Measurements from ENCODE around the gene CDK16.
"Not testable (repeated sequence)": the region's sequence is repeated elsewhere in the genome, so short reads cannot be mapped to it uniquely, and the experiment has no call there.

Gene CDK16

GRCh38 chrX:47243351-47243750 lies 24.9 kb downstream of the CDK16 start:
- no peak overlapping the region for H3K27ac ChIP-seq (ENCODE audit: low read length)
- peaks cover 44 to 69% of the 10 kb centered on the region in 2 donors for H3K36me3 ChIP-seq (ENCODE audit: control insufficient read depth in 1 of 2, insufficient read depth in 2 of 2, low read length in 2 of 2)
- no peaks in the 10 kb centered on the region for H3K9me3 ChIP-seq (ENCODE audit: control insufficient read depth in 1 of 2, low read length in 2 of 2)
- no peaks in the 10 kb centered on the region for H3K27me3 ChIP-seq (ENCODE audit: low read depth, low read length)
- no peaks in the 10 kb centered on the region for H3K4me1 ChIP-seq (ENCODE audit: control insufficient read depth in 1 of 2, insufficient read depth in 2 of 2, low read length in 2 of 2)
- no peak overlapping the region for H3K4me3 ChIP-seq (ENCODE audit: low read depth in 1 of 2, low read length in 2 of 2)

GRCh38 chrX:47244676-47245075 lies 26.2 kb downstream of the CDK16 start:
- Histone ChIP-seq H3K4me1 (ENCODE audit: control insufficient read depth in 1 of 2, insufficient read depth in 2 of 2, low read length in 2 of 2) (no peaks in the 10 kb centered on the region), H3K27ac (ENCODE audit: low read length) (no peak overlapping the region), H3K9me3 (ENCODE audit: control insufficient read depth in 1 of 2, low read length in 2 of 2) (no peaks in the 10 kb centered on the region), H3K27me3 (ENCODE audit: low read depth, low read length) (no peaks in the 10 kb centered on the region), H3K36me3 (ENCODE audit: control insufficient read depth in 1 of 2, insufficient read depth in 2 of 2, low read length in 2 of 2) (peaks cover 42 to 68% of the 10 kb centered on the region in 2 donors), H3K4me3 (ENCODE audit: low read depth in 1 of 2, low read length in 2 of 2) (no peak overlapping the region)

DNA sequence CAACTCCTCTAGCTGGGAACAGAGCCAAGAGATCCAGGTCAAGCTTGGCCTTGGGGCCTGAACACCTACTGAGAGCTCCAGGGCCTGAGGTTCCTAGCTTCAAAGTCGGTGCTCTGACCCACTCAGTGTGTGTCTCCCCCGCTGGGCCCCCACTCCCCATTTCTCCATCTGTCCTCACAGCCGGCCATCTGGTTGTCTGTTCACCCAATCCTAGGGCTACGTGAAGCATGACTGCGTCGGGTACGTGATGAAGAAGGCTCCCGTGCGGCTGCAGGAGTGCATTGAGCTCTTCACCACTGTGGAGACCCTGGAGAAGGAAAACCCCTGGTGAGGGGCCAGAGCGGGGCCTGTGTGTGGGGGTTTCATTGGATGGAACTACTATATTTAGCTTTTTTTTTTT lies 26.7 kb downstream of the CDK16 start:
- H3K27ac ChIP-seq (ENCODE audit: low read length) = no peak overlapping the region
- no peaks in the 10 kb centered on the region for H3K4me1 ChIP-seq (ENCODE audit: control insufficient read depth in 1 of 2, insufficient read depth in 2 of 2, low read length in 2 of 2)
- no peaks in the 10 kb centered on the region for H3K9me3 ChIP-seq (ENCODE audit: control insufficient read depth in 1 of 2, low read length in 2 of 2)
- H3K4me3 ChIP-seq (ENCODE audit: low read depth in 1 of 2, low read length in 2 of 2) = no peak overlapping the region
- H3K36me3 ChIP-seq (ENCODE audit: control insufficient read depth in 1 of 2, insufficient read depth in 2 of 2, low read length in 2 of 2) = peaks cover 37 to 63% of the 10 kb centered on the region in 2 donors
- H3K27me3 ChIP-seq (ENCODE audit: low read depth, low read length) = no peaks in the 10 kb centered on the region

GRCh38 chrX:47247206-47247998 lies 28.9 kb downstream of the CDK16 start:
- Histone ChIP-seq H3K4me1 (ENCODE audit: control insufficient read depth in 1 of 2, insufficient read depth in 2 of 2, low read length in 2 of 2) (no peaks in the 10 kb centered on the region), H3K27ac (ENCODE audit: low read length) (no peak overlapping the region), H3K9me3 (ENCODE audit: control insufficient read depth in 1 of 2, low read length in 2 of 2) (no peaks in the 10 kb centered on the region), H3K27me3 (ENCODE audit: low read depth, low read length) (no peaks in the 10 kb centered on the region), H3K4me3 (ENCODE audit: low read depth in 1 of 2, low read length in 2 of 2) (no peak overlapping the region), H3K36me3 (ENCODE audit: control insufficient read depth in 1 of 2, insufficient read depth in 2 of 2, low read length in 2 of 2) (peaks cover 18 to 42% of the 10 kb centered on the region in 2 donors)

GRCh38 chrX:47247999-47248320 lies 29.5 kb downstream of the CDK16 start:
- H3K4me1 ChIP-seq (ENCODE audit: control insufficient read depth in 1 of 2, insufficient read depth in 2 of 2, low read length in 2 of 2) = no peaks in the 10 kb centered on the region
- no peaks in the 10 kb centered on the region for H3K9me3 ChIP-seq (ENCODE audit: control insufficient read depth in 1 of 2, low read length in 2 of 2)
- H3K27ac ChIP-seq (ENCODE audit: low read length) = no peak overlapping the region
- H3K27me3 ChIP-seq (ENCODE audit: low read depth, low read length) = no peaks in the 10 kb centered on the region
- no peak overlapping the region for H3K4me3 ChIP-seq (ENCODE audit: low read depth in 1 of 2, low read length in 2 of 2)
- H3K36me3 ChIP-seq (ENCODE audit: control insufficient read depth in 1 of 2, insufficient read depth in 2 of 2, low read length in 2 of 2) = peaks cover 17 to 39% of the 10 kb centered on the region in 2 donors

DNA sequence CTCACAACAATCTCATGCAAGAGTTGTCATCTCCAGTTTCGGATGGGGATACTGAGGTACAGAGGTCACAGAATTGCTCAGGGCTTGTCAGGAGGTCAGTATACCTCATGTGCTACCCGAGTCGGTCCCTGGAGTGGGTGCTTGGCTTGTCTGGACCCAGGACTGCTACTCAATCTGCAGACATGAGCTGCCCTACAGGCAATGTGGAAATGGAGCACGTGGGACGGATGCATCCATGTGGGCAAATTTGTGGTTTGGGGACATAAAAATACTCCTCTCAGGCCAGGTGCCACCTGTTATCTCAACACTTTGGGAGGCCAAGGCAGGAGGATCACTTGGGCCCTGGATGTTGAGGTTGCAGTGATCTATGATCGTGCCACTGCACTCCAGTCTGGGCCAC lies 30.1 kb downstream of the CDK16 start:
- no peaks in the 10 kb centered on the region for H3K4me1 ChIP-seq (ENCODE audit: control insufficient read depth in 1 of 2, insufficient read depth in 2 of 2, low read length in 2 of 2)
- H3K4me3 ChIP-seq (ENCODE audit: low read depth in 1 of 2, low read length in 2 of 2) = no peak overlapping the region

DNA sequence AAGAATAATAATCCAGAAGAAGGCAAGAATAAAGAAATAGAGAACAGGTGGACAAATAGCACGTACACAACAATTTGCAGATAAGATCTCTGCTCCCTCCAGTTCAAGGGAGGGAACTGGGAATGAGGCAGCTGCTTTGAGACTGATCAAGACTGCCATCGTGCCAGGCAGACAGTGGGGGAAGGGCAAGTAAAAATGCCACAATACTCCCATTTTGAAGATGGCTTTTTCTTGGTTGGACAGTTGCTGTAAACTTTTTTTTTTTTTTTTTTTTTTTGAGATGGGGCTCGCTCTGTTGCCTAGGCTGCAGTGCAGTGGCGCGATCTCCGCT lies 31.5 kb downstream of the CDK16 start:
- H3K4me3 ChIP-seq (ENCODE audit: low read depth in 1 of 2, low read length in 2 of 2) = no peak overlapping the region
- no peaks in the 10 kb centered on the region for H3K9me3 ChIP-seq (ENCODE audit: control insufficient read depth in 1 of 2, low read length in 2 of 2)
- no peak overlapping the region for H3K27ac ChIP-seq (ENCODE audit: low read length)
- H3K4me1 ChIP-seq (ENCODE audit: control insufficient read depth in 1 of 2, insufficient read depth in 2 of 2, low read length in 2 of 2) = no peaks in the 10 kb centered on the region
- H3K36me3 ChIP-seq (ENCODE audit: control insufficient read depth in 1 of 2, insufficient read depth in 2 of 2, low read length in 2 of 2) = peaks cover 11 to 22% of the 10 kb centered on the region in 2 donors
- H3K27me3 ChIP-seq (ENCODE audit: low read depth, low read length) = no peaks in the 10 kb centered on the region

More for the DNA sequence above, 30.1 kb downstream of the CDK16 start:
- Histone ChIP-seq H3K27me3 (ENCODE audit: low read depth, low read length) (no peaks in the 10 kb centered on the region), H3K36me3 (ENCODE audit: control insufficient read depth in 1 of 2, insufficient read depth in 2 of 2, low read length in 2 of 2) (peaks cover 17 to 36% of the 10 kb centered on the region in 2 donors), H3K27ac (ENCODE audit: low read length) (no peak overlapping the region), H3K9me3 (ENCODE audit: control insufficient read depth in 1 of 2, low read length in 2 of 2) (no peaks in the 10 kb centered on the region)

GRCh38 chrX:47257620-47258019 lies 39.1 kb downstream of the CDK16 start:
- not testable (repeated sequence) for H3K4me3 ChIP-seq (ENCODE audit: low read depth in 1 of 2, low read length in 2 of 2); H3K9me3 ChIP-seq (ENCODE audit: control insufficient read depth in 1 of 2, low read length in 2 of 2); H3K27ac ChIP-seq (ENCODE audit: low read length); H3K4me1 ChIP-seq (ENCODE audit: control insufficient read depth in 1 of 2, insufficient read depth in 2 of 2, low read length in 2 of 2); H3K36me3 ChIP-seq (ENCODE audit: control insufficient read depth in 1 of 2, insufficient read depth in 2 of 2, low read length in 2 of 2); H3K27me3 ChIP-seq (ENCODE audit: low read depth, low read length)

DNA sequence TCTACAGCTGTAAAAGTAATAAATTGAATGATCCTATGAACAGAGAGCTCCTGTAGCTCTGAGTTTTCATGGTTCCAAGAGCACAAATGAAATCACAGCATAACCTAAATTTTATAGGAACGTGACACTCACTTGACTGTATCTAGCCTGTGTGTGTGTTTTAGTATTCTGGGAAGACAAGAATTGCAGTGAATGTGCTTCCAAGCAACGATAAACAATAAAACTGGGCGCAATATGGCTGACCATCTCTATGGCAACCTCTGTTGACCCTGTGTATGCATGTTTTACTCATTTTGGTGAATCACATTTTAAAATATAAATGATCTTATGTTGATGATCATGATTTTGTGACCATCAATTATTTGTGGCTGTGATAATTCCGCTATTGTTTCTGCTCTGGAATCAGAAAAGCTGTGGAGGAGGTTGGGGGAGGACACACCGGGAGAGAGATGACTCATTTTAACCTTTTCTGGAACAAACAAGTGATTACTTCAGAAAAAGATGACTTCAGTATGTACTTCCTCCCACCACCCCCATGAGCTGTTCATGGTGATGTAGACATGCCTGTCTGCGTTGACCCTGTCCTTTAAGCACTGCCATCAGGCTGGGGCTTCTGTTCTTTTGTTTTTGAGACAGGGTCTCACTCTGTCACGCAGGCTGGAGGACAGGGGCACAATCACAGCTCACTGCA lies 46.1 kb downstream of the CDK16 start:
- Histone ChIP-seq H3K27me3 (ENCODE audit: low read depth, low read length) (no peaks in the 10 kb centered on the region), H3K9me3 (ENCODE audit: control insufficient read depth in 1 of 2, low read length in 2 of 2) (no peaks in the 10 kb centered on the region), H3K4me3 (ENCODE audit: low read depth in 1 of 2, low read length in 2 of 2) (no peak overlapping the region), H3K36me3 (ENCODE audit: control insufficient read depth in 1 of 2, insufficient read depth in 2 of 2, low read length in 2 of 2) (no peaks in the 10 kb centered on the region), H3K4me1 (ENCODE audit: control insufficient read depth in 1 of 2, insufficient read depth in 2 of 2, low read length in 2 of 2) (no peaks in the 10 kb centered on the region), H3K27ac (ENCODE audit: low read length) (no peak overlapping the region)

DNA sequence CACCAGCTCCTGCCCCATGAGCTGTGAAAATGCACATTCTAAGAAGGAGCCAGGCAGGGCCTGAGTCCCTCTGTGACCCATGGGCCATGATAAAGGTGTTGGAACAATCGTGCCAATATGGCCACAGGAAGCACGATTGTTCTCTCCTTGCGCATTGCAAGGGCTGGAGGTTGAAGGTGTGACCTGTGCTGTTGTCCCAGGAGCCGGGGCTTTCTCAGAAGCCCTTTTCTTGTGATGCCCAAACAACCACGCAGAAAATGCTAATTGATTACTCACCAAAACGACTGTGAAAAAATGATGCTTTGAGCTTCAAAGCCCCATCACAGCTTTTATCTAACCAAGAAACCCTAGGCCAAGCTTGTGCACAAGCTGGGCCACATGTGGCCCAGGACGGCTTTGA lies 48.2 kb downstream of the CDK16 start:
- Histone ChIP-seq H3K9me3 (ENCODE audit: control insufficient read depth in 1 of 2, low read length in 2 of 2) (no peaks in the 10 kb centered on the region), H3K36me3 (ENCODE audit: control insufficient read depth in 1 of 2, insufficient read depth in 2 of 2, low read length in 2 of 2) (no peaks in the 10 kb centered on the region)

GRCh38 chrX:47272013-47272408 lies 53.5 kb downstream of the CDK16 start:
- Histone ChIP-seq H3K9me3 (ENCODE audit: control insufficient read depth in 1 of 2, low read length in 2 of 2) (no peaks in the 10 kb centered on the region), H3K4me3 (ENCODE audit: low read depth in 1 of 2, low read length in 2 of 2) (no peak overlapping the region), H3K36me3 (ENCODE audit: control insufficient read depth in 1 of 2, insufficient read depth in 2 of 2, low read length in 2 of 2) (no peaks in the 10 kb centered on the region), H3K27ac (ENCODE audit: low read length) (no peak overlapping the region), H3K27me3 (ENCODE audit: low read depth, low read length) (no peaks in the 10 kb centered on the region), H3K4me1 (ENCODE audit: control insufficient read depth in 1 of 2, insufficient read depth in 2 of 2, low read length in 2 of 2) (no peaks in the 10 kb centered on the region)

More for the DNA sequence above, 48.2 kb downstream of the CDK16 start:
- no peaks in the 10 kb centered on the region for H3K27me3 ChIP-seq (ENCODE audit: low read depth, low read length)
- no peaks in the 10 kb centered on the region for H3K4me1 ChIP-seq (ENCODE audit: control insufficient read depth in 1 of 2, insufficient read depth in 2 of 2, low read length in 2 of 2)
- no peak overlapping the region for H3K27ac ChIP-seq (ENCODE audit: low read length)
- H3K4me3 ChIP-seq (ENCODE audit: low read depth in 1 of 2, low read length in 2 of 2) = no peak overlapping the region
